ENCODE results near the gene TBX20.

DNA sequence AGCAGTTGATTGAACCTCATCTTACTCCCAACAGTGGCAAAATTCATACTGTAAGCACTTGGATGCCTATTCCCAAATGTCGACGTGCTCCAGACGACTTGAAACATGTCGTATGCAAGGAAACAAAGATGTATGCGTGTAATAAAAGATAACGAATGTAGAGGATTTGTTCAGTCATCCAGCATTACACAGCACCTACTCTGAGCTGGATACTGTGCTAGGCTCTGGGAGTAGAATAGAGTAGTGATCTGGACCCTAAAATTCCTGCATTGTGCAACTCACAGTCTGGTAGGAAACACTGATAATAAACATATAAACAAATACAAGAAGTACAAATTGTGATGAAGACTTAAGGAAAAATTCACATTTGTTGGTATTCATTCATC lies 5.6 kb upstream of the TBX20 start:
- TF ChIP-seq, protein P1, sequence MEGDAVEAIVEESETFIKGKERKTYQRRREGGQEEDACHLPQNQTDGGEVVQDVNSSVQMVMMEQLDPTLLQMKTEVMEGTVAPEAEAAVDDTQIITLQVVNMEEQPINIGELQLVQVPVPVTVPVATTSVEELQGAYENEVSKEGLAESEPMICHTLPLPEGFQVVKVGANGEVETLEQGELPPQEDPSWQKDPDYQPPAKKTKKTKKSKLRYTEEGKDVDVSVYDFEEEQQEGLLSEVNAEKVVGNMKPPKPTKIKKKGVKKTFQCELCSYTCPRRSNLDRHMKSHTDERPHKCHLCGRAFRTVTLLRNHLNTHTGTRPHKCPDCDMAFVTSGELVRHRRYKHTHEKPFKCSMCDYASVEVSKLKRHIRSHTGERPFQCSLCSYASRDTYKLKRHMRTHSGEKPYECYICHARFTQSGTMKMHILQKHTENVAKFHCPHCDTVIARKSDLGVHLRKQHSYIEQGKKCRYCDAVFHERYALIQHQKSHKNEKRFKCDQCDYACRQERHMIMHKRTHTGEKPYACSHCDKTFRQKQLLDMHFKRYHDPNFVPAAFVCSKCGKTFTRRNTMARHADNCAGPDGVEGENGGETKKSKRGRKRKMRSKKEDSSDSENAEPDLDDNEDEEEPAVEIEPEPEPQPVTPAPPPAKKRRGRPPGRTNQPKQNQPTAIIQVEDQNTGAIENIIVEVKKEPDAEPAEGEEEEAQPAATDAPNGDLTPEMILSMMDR (conservative IDR thresholded peaks at IDR 0.05) = no peak
- no peak for TF ChIP-seq ZFX (IDR thresholded peaks at IDR 0.05)
